GM23338 (cell line): ENCODE measurements around the gene HES4.
"Not testable (repeated sequence)": the region's sequence is repeated elsewhere in the genome, so short reads cannot be mapped to it uniquely, and the experiment has no call there.

Source experiments
- CREB1 ChIP-seq: fragments of 250-450 bp; sonication (Bioruptor Pico); IDR thresholded peaks from 2 replicates; pipeline ENCODE4 v1.5.0; 2020; ENCODE audit warnings: low read depth, mild to moderate bottlenecking, moderate library complexity
- CTCF ChIP-seq, 2 experiments: fragments of 200-600 bp in 1 of 2; sonication (generic) in 1 of 2; conservative IDR thresholded peaks; 2 replicates each; pipeline versions ENCODE4 v1.5.1 to v1.6.1; 2016 to 2017; ENCODE audit warnings: antibody characterized with exemption in 2 of 2, low read depth in 2 of 2, mild to moderate bottlenecking in 2 of 2, moderate library complexity in 1 of 2
- EZH2 ChIP-seq: fragments of 200-600 bp; sonication (generic); IDR thresholded peaks from one replicate; pipeline ENCODE4 v1.8.0; 2017; ENCODE audit warnings: antibody characterized with exemption, mild to moderate bottlenecking, low read depth; ENCODE audit not compliant: unreplicated experiment
- EZH2phosphoT487 ChIP-seq: fragments of 200-600 bp; sonication (generic); IDR thresholded peaks from one replicate; pipeline ENCODE4 v1.8.1; 2018; ENCODE audit warnings: antibody characterized with exemption; ENCODE audit not compliant: unreplicated experiment
- POLR2AphosphoS5 ChIP-seq: IDR thresholded peaks from 2 replicates; pipeline ENCODE4 v1.6.1; 2016; ENCODE audit warnings: antibody characterized with exemption, low read depth
- REST ChIP-seq: IDR thresholded peaks from one replicate; pipeline ENCODE4 v1.6.1; 2018; ENCODE audit warnings: antibody characterized with exemption; ENCODE audit not compliant: unreplicated experiment

GRCh38 chr1:991275-991674 is 8.6 kb downstream of the HES4 start:
- not testable (repeated sequence) for TF ChIP-seq EZH2phosphoT487; CTCF (conservative IDR thresholded peaks at IDR 0.05; ENCODE audit: low read depth in 2 of 2); EZH2; POLR2AphosphoS5; REST; CREB1 (CRISPR knock-in tag)
